HEK293 (cell line): ENCODE data around the gene YARS1.

Experiments used
- KLF9 ChIP-seq: fragments of 450-650 bp; formaldehyde crosslinking; IDR thresholded peaks from 2 replicates; pipeline ENCODE4 v1.5.1; 2016; ENCODE audit warnings: missing biosample characterization, missing genetic modification characterization, low read depth
- MEIS1 ChIP-seq: sonication (generic); formaldehyde crosslinking; IDR thresholded peaks from 2 replicates; pipeline ENCODE4 v1.8.1; 2022; ENCODE audit warnings: missing genetic modification reagents, mild to moderate bottlenecking, borderline replicate concordance
- MZF1 ChIP-seq: fragments of 450-650 bp; formaldehyde crosslinking; IDR thresholded peaks from 2 replicates; pipeline ENCODE4 v1.5.1; 2017; ENCODE audit warnings: missing biosample characterization, missing genetic modification characterization, borderline replicate concordance
- SP3 ChIP-seq: fragments of 450-650 bp; formaldehyde crosslinking; IDR thresholded peaks from 2 replicates; pipeline ENCODE4 v1.5.1; 2016; ENCODE audit warnings: missing biosample characterization, missing genetic modification characterization
- TRIM28 ChIP-seq: IDR thresholded peaks from 2 replicates; pipeline ENCODE4 v1.6.1; 2011; ENCODE audit warnings: low read length, control low read depth, borderline replicate concordance
- YY1 ChIP-seq: fragments of 450-650 bp; formaldehyde crosslinking; IDR thresholded peaks from 2 replicates; pipeline ENCODE4 v1.5.1; 2018; ENCODE audit warnings: missing biosample characterization, missing genetic modification characterization
- ZBTB7A ChIP-seq: fragments of 450-650 bp; formaldehyde crosslinking; IDR thresholded peaks from 2 replicates; pipeline ENCODE4 v1.5.1; 2016; ENCODE audit warnings: low read depth, missing biosample characterization, missing genetic modification characterization
- ZNF133 ChIP-seq: fragments of 450-650 bp; formaldehyde crosslinking; IDR thresholded peaks from 2 replicates; pipeline ENCODE4 v1.5.1; 2016; ENCODE audit warnings: missing biosample characterization, missing genetic modification characterization
- ZNF138 ChIP-seq: fragments of 450-650 bp; formaldehyde crosslinking; IDR thresholded peaks from 2 replicates; pipeline ENCODE4 v1.5.1; 2016; ENCODE audit warnings: missing biosample characterization, missing genetic modification characterization, borderline replicate concordance
- ZNF19 ChIP-seq: fragments of 450-650 bp; formaldehyde crosslinking; IDR thresholded peaks from 2 replicates; pipeline ENCODE4; 2016; ENCODE audit warnings: missing biosample characterization, missing genetic modification characterization, low read depth
- ZNF24 ChIP-seq: fragments of 450-650 bp; formaldehyde crosslinking; IDR thresholded peaks from 2 replicates; pipeline ENCODE4 v1.5.1; 2016; ENCODE audit warnings: missing biosample characterization, missing genetic modification characterization
- ZNF292 ChIP-seq: fragments of 450-650 bp; formaldehyde crosslinking; IDR thresholded peaks from 2 replicates; pipeline ENCODE4 v1.5.1; 2016; ENCODE audit warnings: low read depth, missing biosample characterization, missing genetic modification characterization, borderline replicate concordance
- ZNF311 ChIP-seq: fragments of 450-650 bp; formaldehyde crosslinking; IDR thresholded peaks from 2 replicates; pipeline ENCODE4 v1.5.1; 2017; ENCODE audit warnings: missing biosample characterization, missing genetic modification characterization, borderline replicate concordance
- ZNF335 ChIP-seq: fragments of 450-650 bp; formaldehyde crosslinking; conservative IDR thresholded peaks from 2 replicates; pipeline ENCODE4 v1.5.1; 2016; ENCODE audit warnings: missing biosample characterization, missing genetic modification characterization
- ZNF341 ChIP-seq: fragments of 450-650 bp; formaldehyde crosslinking; IDR thresholded peaks from 2 replicates; pipeline ENCODE4; 2016; ENCODE audit warnings: low read depth, missing biosample characterization, missing genetic modification characterization
- ZNF530 ChIP-seq: fragments of 450-650 bp; formaldehyde crosslinking; IDR thresholded peaks from 2 replicates; pipeline ENCODE4 v1.5.1; 2016; ENCODE audit warnings: low read depth, missing biosample characterization, missing genetic modification characterization
- ZNF555 ChIP-seq: fragments of 450-650 bp; formaldehyde crosslinking; conservative IDR thresholded peaks from 2 replicates; pipeline ENCODE4 v1.5.1; 2017; ENCODE audit warnings: missing biosample characterization, mild to moderate bottlenecking, missing genetic modification characterization, inconsistent platforms
- ZNF560 ChIP-seq: fragments of 450-650 bp; formaldehyde crosslinking; IDR thresholded peaks from 2 replicates; pipeline ENCODE4 v1.5.1; 2017; ENCODE audit warnings: missing biosample characterization, missing genetic modification characterization, borderline replicate concordance
- ZNF654 ChIP-seq: fragments of 450-650 bp; formaldehyde crosslinking; IDR thresholded peaks from 2 replicates; pipeline ENCODE4 v1.5.1; 2016; ENCODE audit warnings: low read depth, missing biosample characterization, missing genetic modification characterization
- ZNF677 ChIP-seq: fragments of 450-650 bp; IDR thresholded peaks from 2 replicates; pipeline ENCODE4 v1.5.0; 2018; ENCODE audit warnings: missing biosample characterization, mild to moderate bottlenecking, missing genetic modification characterization, moderate library complexity
- ZNF777 ChIP-seq: fragments of 450-650 bp; formaldehyde crosslinking; IDR thresholded peaks from 2 replicates; pipeline ENCODE4 v1.5.1; 2017; ENCODE audit warnings: missing biosample characterization, missing genetic modification characterization, borderline replicate concordance
- ZNF791 ChIP-seq: fragments of 450-650 bp; formaldehyde crosslinking; IDR thresholded peaks from 2 replicates; pipeline ENCODE4 v1.5.1; 2016; ENCODE audit warnings: missing biosample characterization, missing genetic modification characterization
- TF ChIP-seq, protein P1 (sequence below): fragments of 450-650 bp; formaldehyde crosslinking; IDR thresholded peaks from 2 replicates; pipeline ENCODE4 v1.5.1; 2016; ENCODE audit warnings: missing biosample characterization, missing genetic modification characterization, borderline replicate concordance
- TF ChIP-seq, protein P2 (sequence below): fragments of 450-650 bp; formaldehyde crosslinking; optimal IDR thresholded peaks from 2 replicates; pipeline ENCODE3; 2016; ENCODE audit warnings: missing biosample characterization, mild to moderate bottlenecking, missing genetic modification characterization
- TF ChIP-seq, protein P3 (sequence below): fragments of 450-650 bp; formaldehyde crosslinking; IDR thresholded peaks from 2 replicates; pipeline ENCODE4 v1.5.1; 2016; ENCODE audit warnings: missing biosample characterization, missing genetic modification characterization
- TF ChIP-seq, protein P4 (sequence below): fragments of 450-650 bp; formaldehyde crosslinking; IDR thresholded peaks from 2 replicates; pipeline ENCODE4 v1.5.1; 2016; ENCODE audit warnings: missing biosample characterization, missing genetic modification characterization, borderline replicate concordance

YARS1 gene

DNA sequence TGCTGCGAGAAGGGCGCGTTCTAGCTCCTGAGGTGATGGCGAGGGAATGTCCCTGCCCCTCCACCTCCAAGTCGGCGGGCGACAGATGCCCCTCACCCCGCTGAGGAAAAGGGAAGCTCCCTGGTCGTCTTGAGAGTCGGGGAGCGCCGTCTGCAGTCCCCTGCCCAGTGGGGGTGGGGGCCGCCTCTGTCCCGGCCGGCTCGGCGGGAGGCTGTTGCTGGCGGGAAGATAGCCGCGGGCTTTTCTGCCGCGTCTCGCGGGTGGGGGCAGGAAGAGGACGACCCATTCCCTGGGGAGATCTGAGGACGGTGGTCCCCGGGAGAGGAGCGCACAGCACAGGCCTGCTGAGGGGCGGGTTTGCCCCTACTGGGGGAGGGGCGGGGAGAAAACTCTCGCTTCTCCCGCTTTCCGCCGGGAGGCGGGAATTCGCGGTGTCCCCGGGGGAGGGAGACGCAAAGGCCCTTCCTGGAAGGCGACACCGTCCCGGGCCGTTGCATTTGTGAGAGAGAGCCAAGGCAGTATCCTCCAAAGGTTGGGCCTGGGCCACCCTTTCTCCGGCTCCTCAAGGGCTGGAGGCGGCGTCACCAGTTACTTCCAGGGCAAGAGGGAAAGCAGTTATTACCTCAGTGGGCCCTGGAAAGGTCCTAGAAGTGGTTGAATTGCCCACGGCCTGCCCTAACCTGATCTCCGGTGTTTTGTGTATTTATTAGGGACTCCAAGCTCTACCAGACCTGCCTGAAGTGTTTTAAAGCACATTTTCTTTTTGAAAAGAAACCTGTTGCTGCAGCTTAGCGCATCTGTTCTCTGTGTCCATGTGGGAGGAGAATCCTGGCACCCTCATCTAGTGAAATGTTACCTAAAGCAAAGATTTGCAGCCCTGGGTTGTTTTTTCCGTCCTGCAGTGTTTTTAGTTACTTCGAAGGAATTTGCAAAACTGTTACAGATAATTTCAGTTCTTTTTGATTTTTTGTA, 943 bp upstream of the YARS1 start (continued):
- TF ChIP-seq, protein P1, sequence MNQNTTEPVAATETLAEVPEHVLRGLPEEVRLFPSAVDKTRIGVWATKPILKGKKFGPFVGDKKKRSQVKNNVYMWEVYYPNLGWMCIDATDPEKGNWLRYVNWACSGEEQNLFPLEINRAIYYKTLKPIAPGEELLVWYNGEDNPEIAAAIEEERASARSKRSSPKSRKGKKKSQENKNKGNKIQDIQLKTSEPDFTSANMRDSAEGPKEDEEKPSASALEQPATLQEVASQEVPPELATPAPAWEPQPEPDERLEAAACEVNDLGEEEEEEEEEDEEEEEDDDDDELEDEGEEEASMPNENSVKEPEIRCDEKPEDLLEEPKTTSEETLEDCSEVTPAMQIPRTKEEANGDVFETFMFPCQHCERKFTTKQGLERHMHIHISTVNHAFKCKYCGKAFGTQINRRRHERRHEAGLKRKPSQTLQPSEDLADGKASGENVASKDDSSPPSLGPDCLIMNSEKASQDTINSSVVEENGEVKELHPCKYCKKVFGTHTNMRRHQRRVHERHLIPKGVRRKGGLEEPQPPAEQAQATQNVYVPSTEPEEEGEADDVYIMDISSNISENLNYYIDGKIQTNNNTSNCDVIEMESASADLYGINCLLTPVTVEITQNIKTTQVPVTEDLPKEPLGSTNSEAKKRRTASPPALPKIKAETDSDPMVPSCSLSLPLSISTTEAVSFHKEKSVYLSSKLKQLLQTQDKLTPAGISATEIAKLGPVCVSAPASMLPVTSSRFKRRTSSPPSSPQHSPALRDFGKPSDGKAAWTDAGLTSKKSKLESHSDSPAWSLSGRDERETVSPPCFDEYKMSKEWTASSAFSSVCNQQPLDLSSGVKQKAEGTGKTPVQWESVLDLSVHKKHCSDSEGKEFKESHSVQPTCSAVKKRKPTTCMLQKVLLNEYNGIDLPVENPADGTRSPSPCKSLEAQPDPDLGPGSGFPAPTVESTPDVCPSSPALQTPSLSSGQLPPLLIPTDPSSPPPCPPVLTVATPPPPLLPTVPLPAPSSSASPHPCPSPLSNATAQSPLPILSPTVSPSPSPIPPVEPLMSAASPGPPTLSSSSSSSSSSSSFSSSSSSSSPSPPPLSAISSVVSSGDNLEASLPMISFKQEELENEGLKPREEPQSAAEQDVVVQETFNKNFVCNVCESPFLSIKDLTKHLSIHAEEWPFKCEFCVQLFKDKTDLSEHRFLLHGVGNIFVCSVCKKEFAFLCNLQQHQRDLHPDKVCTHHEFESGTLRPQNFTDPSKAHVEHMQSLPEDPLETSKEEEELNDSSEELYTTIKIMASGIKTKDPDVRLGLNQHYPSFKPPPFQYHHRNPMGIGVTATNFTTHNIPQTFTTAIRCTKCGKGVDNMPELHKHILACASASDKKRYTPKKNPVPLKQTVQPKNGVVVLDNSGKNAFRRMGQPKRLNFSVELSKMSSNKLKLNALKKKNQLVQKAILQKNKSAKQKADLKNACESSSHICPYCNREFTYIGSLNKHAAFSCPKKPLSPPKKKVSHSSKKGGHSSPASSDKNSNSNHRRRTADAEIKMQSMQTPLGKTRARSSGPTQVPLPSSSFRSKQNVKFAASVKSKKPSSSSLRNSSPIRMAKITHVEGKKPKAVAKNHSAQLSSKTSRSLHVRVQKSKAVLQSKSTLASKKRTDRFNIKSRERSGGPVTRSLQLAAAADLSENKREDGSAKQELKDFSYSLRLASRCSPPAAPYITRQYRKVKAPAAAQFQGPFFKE (tag by site-specific recombination) = no peak
- TF ChIP-seq ZNF791 (tag by site-specific recombination) = no peak
- 0 out of 2 replicates have a peak, but pooled peaks have one; percentile 4 for TF ChIP-seq ZBTB7A
- TF ChIP-seq ZNF560 (tag by site-specific recombination) = no peak
- TF ChIP-seq ZNF341 (tag by site-specific recombination) = peak; percentile 98
- no peak for TF ChIP-seq ZNF654
- TF ChIP-seq YY1 (tag by site-specific recombination) = peak; percentile 18; the same call in 1 of the 2 replicates
- TF ChIP-seq ZNF138 (tag by site-specific recombination) = no peak
- peak; percentile 74; the same call in 1 of the 2 replicates for TF ChIP-seq KLF9 (tag by site-specific recombination)
- TF ChIP-seq, protein P2, sequence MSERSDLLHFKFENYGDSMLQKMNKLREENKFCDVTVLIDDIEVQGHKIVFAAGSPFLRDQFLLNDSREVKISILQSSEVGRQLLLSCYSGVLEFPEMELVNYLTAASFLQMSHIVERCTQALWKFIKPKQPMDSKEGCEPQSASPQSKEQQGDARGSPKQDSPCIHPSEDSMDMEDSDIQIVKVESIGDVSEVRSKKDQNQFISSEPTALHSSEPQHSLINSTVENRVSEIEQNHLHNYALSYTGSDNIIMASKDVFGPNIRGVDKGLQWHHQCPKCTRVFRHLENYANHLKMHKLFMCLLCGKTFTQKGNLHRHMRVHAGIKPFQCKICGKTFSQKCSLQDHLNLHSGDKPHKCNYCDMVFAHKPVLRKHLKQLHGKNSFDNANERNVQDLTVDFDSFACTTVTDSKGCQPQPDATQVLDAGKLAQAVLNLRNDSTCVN = peak; percentile 55
- peak; percentile 31; the same call in 1 of the 2 replicates for TF ChIP-seq MZF1 (tag by site-specific recombination)
- TF ChIP-seq SP3 = peak; percentile 44
- TF ChIP-seq ZNF335 (tag by site-specific recombination) = peak; percentile 69
- TF ChIP-seq, protein P3, sequence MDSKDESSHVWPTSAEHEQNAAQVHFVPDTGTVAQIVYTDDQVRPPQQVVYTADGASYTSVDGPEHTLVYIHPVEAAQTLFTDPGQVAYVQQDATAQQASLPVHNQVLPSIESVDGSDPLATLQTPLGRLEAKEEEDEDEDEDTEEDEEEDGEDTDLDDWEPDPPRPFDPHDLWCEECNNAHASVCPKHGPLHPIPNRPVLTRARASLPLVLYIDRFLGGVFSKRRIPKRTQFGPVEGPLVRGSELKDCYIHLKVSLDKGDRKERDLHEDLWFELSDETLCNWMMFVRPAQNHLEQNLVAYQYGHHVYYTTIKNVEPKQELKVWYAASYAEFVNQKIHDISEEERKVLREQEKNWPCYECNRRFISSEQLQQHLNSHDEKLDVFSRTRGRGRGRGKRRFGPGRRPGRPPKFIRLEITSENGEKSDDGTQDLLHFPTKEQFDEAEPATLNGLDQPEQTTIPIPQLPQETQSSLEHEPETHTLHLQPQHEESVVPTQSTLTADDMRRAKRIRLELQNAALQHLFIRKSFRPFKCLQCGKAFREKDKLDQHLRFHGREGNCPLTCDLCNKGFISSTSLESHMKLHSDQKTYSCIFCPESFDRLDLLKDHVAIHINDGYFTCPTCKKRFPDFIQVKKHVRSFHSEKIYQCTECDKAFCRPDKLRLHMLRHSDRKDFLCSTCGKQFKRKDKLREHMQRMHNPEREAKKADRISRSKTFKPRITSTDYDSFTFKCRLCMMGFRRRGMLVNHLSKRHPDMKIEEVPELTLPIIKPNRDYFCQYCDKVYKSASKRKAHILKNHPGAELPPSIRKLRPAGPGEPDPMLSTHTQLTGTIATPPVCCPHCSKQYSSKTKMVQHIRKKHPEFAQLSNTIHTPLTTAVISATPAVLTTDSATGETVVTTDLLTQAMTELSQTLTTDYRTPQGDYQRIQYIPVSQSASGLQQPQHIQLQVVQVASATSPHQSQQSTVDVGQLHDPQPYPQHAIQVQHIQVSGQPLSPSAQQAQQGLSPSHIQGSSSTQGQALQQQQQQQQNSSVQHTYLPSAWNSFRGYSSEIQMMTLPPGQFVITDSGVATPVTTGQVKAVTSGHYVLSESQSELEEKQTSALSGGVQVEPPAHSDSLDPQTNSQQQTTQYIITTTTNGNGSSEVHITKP = peak; percentile 58
- TF ChIP-seq ZNF777 (tag by site-specific recombination) = 0 out of 2 replicates have a peak, but pooled peaks have one; percentile 65
- no peak for TF ChIP-seq ZNF292 (tag by site-specific recombination)
- TF ChIP-seq, protein P4, sequence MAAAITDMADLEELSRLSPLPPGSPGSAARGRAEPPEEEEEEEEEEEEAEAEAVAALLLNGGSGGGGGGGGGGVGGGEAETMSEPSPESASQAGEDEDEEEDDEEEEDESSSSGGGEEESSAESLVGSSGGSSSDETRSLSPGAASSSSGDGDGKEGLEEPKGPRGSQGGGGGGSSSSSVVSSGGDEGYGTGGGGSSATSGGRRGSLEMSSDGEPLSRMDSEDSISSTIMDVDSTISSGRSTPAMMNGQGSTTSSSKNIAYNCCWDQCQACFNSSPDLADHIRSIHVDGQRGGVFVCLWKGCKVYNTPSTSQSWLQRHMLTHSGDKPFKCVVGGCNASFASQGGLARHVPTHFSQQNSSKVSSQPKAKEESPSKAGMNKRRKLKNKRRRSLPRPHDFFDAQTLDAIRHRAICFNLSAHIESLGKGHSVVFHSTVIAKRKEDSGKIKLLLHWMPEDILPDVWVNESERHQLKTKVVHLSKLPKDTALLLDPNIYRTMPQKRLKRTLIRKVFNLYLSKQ = no peak
- TF ChIP-seq ZNF24 (tag by site-specific recombination) = peak; percentile 72; the same call in 1 of the 2 replicates
- no peak for TF ChIP-seq ZNF677
- no peak for TF ChIP-seq ZNF19
- TF ChIP-seq MEIS1 (CRISPR knock-in tag) = 0 out of 2 replicates have a peak, but pooled peaks have one; percentile 23
- no peak for TF ChIP-seq ZNF555 (tag by site-specific recombination)
- TF ChIP-seq ZNF133 (tag by site-specific recombination) = no peak
- no peak for TF ChIP-seq TRIM28
- TF ChIP-seq ZNF530 (tag by site-specific recombination) = no peak
- no peak for TF ChIP-seq ZNF311 (tag by site-specific recombination)
